IMR-90 (cell line): Measurements from ENCODE around the gene CBS.

ENCODE experiments used
- MAFK ChIP-seq: IDR thresholded peaks from 2 replicates; pipeline ENCODE4 v1.6.1; 2012; ENCODE audit warnings: low read depth, low read length, improper control_type of control experiment
- POLR2A ChIP-seq: IDR thresholded peaks from 2 replicates; pipeline ENCODE4 v1.6.1; 2012; ENCODE audit warnings: mild to moderate bottlenecking, low read depth, low read length
- TF ChIP-seq, protein P1 (sequence below): conservative IDR thresholded peaks from 2 replicates; pipeline ENCODE4 v1.5.1; 2012; ENCODE audit warnings: mild to moderate bottlenecking, low read depth, low read length, improper control_type of control experiment
- TF ChIP-seq, protein P2 (sequence below): fragments of 150-350 bp; IDR thresholded peaks from 2 replicates; pipeline ENCODE4 v1.6.1; 2016; ENCODE audit warnings: low read depth, mild to moderate bottlenecking, low read length, moderate library complexity, borderline replicate concordance

DNA sequence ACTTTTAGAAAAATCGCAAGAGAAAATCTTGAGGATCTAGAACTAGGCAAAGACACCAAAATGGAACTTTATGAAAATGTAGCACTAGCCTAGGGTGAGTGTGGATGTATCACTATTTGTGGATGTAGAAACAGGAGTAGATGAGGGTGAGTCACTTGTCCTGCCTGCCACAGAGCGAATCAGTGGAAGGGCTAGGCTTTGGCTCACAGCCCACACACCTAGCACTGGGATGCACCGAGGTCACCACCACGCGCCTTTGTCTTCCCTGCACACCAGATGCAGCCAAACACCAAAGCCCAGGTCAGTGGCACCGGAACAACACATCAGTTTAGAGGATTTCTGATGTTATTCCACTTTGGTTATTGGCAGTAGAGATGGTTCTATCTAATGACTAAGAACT, 63.0 kb downstream of the CBS start:
- TF ChIP-seq, protein P1, sequence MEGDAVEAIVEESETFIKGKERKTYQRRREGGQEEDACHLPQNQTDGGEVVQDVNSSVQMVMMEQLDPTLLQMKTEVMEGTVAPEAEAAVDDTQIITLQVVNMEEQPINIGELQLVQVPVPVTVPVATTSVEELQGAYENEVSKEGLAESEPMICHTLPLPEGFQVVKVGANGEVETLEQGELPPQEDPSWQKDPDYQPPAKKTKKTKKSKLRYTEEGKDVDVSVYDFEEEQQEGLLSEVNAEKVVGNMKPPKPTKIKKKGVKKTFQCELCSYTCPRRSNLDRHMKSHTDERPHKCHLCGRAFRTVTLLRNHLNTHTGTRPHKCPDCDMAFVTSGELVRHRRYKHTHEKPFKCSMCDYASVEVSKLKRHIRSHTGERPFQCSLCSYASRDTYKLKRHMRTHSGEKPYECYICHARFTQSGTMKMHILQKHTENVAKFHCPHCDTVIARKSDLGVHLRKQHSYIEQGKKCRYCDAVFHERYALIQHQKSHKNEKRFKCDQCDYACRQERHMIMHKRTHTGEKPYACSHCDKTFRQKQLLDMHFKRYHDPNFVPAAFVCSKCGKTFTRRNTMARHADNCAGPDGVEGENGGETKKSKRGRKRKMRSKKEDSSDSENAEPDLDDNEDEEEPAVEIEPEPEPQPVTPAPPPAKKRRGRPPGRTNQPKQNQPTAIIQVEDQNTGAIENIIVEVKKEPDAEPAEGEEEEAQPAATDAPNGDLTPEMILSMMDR: no peak
- TF ChIP-seq, protein P2, sequence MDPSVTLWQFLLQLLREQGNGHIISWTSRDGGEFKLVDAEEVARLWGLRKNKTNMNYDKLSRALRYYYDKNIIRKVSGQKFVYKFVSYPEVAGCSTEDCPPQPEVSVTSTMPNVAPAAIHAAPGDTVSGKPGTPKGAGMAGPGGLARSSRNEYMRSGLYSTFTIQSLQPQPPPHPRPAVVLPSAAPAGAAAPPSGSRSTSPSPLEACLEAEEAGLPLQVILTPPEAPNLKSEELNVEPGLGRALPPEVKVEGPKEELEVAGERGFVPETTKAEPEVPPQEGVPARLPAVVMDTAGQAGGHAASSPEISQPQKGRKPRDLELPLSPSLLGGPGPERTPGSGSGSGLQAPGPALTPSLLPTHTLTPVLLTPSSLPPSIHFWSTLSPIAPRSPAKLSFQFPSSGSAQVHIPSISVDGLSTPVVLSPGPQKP: no peak
- TF ChIP-seq MAFK (no peak), POLR2A (no peak)
